Caco-2 (cell line): ENCODE data around the gene RSU1. TPM values are rescaled to one million over a fixed set of nuclear protein-coding genes. Genes with fewer than 3 reads are reported as not detected.

ENCODE experiments used
- BruUV-seq: library from RNA; stranded (reverse); fragments of 400-500 nt; replicated peaks from 2 replicates; lab custom pipeline; 2021; lab: Mats Ljungman, UMichigan
- CTCF ChIA-PET: fragments of 300-600 bp; sonication (Branson Sonifier 250); formaldehyde crosslinking; loops from one replicate; lab custom pipeline; 2022; ENCODE audit warnings: antibody characterized with exemption; lab: Charles Lee
- POLR2A ChIA-PET: fragments of 300-600 bp; sonication (Branson Sonifier 250); formaldehyde crosslinking; loops from one replicate; lab custom pipeline; 2022; ENCODE audit warnings: antibody characterized with exemption; lab: Charles Lee
- DNase-seq, 2 experiments: peaks; one replicate each; pipeline versions ENCODE4 v3.0.0 to v3.0.0-alpha.2; 2020 to 2022
- H3K27me3 ChIP-seq: replicated peaks from 2 replicates; pipeline ENCODE4 v1.6.0; 2011; ENCODE audit warnings: low read length; ENCODE audit not compliant: control insufficient read depth, insufficient read depth
- H3K36me3 ChIP-seq: 2 replicates; pipeline ENCODE4 v1.5.1; 2011; ENCODE audit warnings: low read length; ENCODE audit not compliant: control insufficient read depth, insufficient read depth
- H3K4me1 ChIP-seq: fragments of 250-450 bp; sonication (Bioruptor Pico); 2 replicates; pipeline ENCODE4 v1.5.1; 2020; ENCODE audit warnings: mild to moderate bottlenecking
- H3K4me3 ChIP-seq: 2 replicates; pipeline ENCODE4 v1.5.1; 2011; ENCODE audit warnings: low read depth, mild to moderate bottlenecking, control low read depth, low read length
- H3K9me3 ChIP-seq: fragments of 250-450 bp; sonication (Bioruptor Pico); 2 replicates; pipeline ENCODE4 v1.5.1; 2020; ENCODE audit warnings: mild to moderate bottlenecking, moderate library complexity
- H3K27ac Mint-ChIP-seq: one replicate; pipeline ENCODE4 v1.8.0; 2022; ENCODE audit warnings: mixed read lengths; ENCODE audit not compliant: unreplicated experiment
- H3K27me3 Mint-ChIP-seq: one replicate; pipeline ENCODE4 v1.8.0; 2022; ENCODE audit warnings: mixed read lengths; ENCODE audit not compliant: insufficient read depth, unreplicated experiment
- H3K36me3 Mint-ChIP-seq: one replicate; pipeline ENCODE4 v1.8.0; 2022; ENCODE audit warnings: mild to moderate bottlenecking, mixed read lengths; ENCODE audit not compliant: insufficient read depth, unreplicated experiment
- H3K4me1 Mint-ChIP-seq: one replicate; pipeline ENCODE4 v1.8.0; 2022; ENCODE audit warnings: low read depth, mixed read lengths; ENCODE audit not compliant: unreplicated experiment
- H3K4me3 Mint-ChIP-seq: one replicate; pipeline ENCODE4 v1.8.0; 2022; ENCODE audit warnings: mild to moderate bottlenecking, moderate library complexity, mixed read lengths; ENCODE audit not compliant: unreplicated experiment
- H3K9me3 Mint-ChIP-seq: one replicate; pipeline ENCODE4 v1.8.0; 2022; ENCODE audit warnings: mixed read lengths; ENCODE audit not compliant: unreplicated experiment
- CTCF ChIP-seq, 2 experiments: fragments of 200-600 bp in 1 of 2; IDR thresholded peaks; 1 replicate in 1 of 2; 2 replicates in 1 of 2; pipeline versions ENCODE4 v1.5.1 to v1.8.0; 2011 to 2022; ENCODE audit warnings: antibody characterized with exemption in 1 of 2, control low read depth in 1 of 2, inconsistent platforms in 1 of 2, low read depth in 1 of 2, low read length in 1 of 2, mild to moderate bottlenecking in 1 of 2, moderate library complexity in 1 of 2; ENCODE audit not compliant: insufficient read depth in 1 of 2, severe bottlenecking in 1 of 2, unreplicated experiment in 1 of 2
- intact Hi-C: fragments of 100-400 bp; cut with micrococcal nuclease; formaldehyde crosslinking; loops from one replicate; pipeline ENCODE4 v1.10.0; 2022; ENCODE audit not compliant: unreplicated experiment
- total RNA-seq: library from RNA; stranded (reverse); gene quantifications from 2 replicates; pipeline ENCODE4 v1.2.3, GENCODE V29; 2022

The RSU1 gene
- total RNA-seq, 1 experiment from 2014 or later: 62.0 TPM

DNA sequence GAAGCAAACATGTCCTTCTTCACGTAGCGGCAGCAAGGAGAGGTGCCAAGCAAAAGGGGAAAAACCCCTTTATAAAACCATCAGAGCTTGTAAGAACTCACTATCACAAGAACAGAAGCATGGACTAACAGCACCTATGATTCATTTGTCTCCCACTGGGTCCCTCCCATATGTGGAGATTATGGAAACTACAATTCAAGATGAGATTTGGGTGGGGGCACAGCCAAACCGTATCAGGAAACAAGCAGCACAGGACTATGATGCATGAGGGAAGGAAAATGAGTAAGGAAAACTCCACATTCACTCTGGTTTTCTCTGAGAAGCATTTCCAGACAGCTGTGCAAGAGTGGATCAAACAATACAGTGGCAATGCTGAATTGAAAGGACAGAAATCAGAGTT lies 81.6 kb downstream of the RSU1 start:
- no peak overlapping the region for H3K4me3 ChIP-seq
- DNase-seq: no peak
- no peaks in the 10 kb centered on the region for H3K4me1 Mint-ChIP-seq
- no peak overlapping the region for H3K4me3 Mint-ChIP-seq
- H3K4me1 ChIP-seq: no peaks in the 10 kb centered on the region
- intact Hi-C loops: no loop called here
- H3K9me3 Mint-ChIP-seq: peaks cover 28% of the 10 kb centered on the region
- POLR2A ChIA-PET: no interaction called here
- peaks cover 19% of the 10 kb centered on the region; the same call in 1 of the 2 replicates for H3K9me3 ChIP-seq
- no peaks in the 10 kb centered on the region for H3K27me3 ChIP-seq
- H3K36me3 Mint-ChIP-seq: peaks cover 21% of the 10 kb centered on the region
- no peak overlapping the region for H3K27ac Mint-ChIP-seq
- no peaks in the 10 kb centered on the region for H3K36me3 ChIP-seq
- CTCF ChIA-PET: no interaction called here
- H3K27me3 Mint-ChIP-seq: no peaks in the 10 kb centered on the region
- no peak for TF ChIP-seq CTCF (IDR thresholded peaks at IDR 0.05; ENCODE audit: insufficient read depth in 1 of 2, low read depth in 1 of 2, low read length in 1 of 2, severe bottlenecking in 1 of 2, unreplicated experiment in 1 of 2)
- BruUV-seq: no TSS peak

DNA sequence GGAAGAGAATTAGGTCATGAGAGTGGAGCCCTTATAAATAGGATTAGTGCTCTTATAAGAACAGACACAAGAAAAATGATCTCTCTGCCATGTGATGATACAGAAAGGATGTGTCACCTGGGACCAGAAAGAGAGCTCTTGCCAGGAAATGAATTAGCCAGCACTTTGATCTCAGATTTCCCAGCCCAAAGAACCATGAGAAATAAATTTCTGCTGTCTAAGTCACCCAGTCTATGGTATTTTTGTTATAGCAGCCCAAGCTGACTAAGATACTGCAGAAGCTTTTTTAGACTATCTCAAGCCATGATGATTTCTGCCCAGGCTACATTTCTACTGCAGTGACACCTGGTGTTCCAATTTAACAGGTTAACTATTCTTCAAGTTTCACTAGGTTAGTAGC lies 84.8 kb downstream of the RSU1 start:
- ChIA-PET CTCF (interaction anchor here (0.8 kb wide), 1 partner anchor 830 kb away, joined by 6 read pairs; no protein-coding TSS in a partner anchor), POLR2A (no interaction called here)
- H3K9me3 ChIP-seq: peaks cover 9% of the 10 kb centered on the region; the same call in 1 of the 2 replicates
- Mint-ChIP-seq H3K9me3 (peaks cover 21% of the 10 kb centered on the region), H3K4me1 (no peaks in the 10 kb centered on the region), H3K27me3 (no peaks in the 10 kb centered on the region), H3K36me3 (peaks cover 20% of the 10 kb centered on the region), H3K27ac (no peak overlapping the region), H3K4me3 (no peak overlapping the region)
- no peak for DNase-seq
- H3K36me3 ChIP-seq: no peaks in the 10 kb centered on the region
- H3K4me1 ChIP-seq: no peaks in the 10 kb centered on the region
- no TSS peak for BruUV-seq
- H3K27me3 ChIP-seq: no peaks in the 10 kb centered on the region
- no peak overlapping the region for H3K4me3 ChIP-seq
- TF ChIP-seq CTCF (IDR thresholded peaks at IDR 0.05; ENCODE audit: insufficient read depth in 1 of 2, low read depth in 1 of 2, low read length in 1 of 2, severe bottlenecking in 1 of 2, unreplicated experiment in 1 of 2): no peak
- intact Hi-C loops: no loop called here

DNA sequence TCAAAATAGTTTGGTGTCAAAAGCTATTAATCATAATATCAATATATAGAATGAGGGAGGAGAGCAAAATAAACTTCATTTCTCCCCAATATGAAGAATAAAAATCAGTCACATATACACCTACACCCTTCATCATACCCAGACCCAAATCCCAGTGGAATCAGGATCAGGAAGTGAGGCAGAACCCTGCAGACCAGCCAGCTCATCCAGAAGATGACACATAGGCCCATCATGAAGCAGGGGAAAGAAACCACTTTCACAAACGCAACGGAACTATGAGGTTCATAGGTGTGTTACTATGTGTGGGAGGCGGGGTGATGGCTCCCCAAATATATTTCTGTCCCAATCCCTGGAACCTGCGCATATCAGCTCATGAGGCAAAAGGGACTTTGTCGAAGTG lies 89.0 kb downstream of the RSU1 start:
- H3K36me3 ChIP-seq: no peaks in the 10 kb centered on the region
- BruUV-seq: no TSS peak
- no peaks in the 10 kb centered on the region for H3K27me3 ChIP-seq
- TF ChIP-seq CTCF (IDR thresholded peaks at IDR 0.05; ENCODE audit: insufficient read depth in 1 of 2, low read depth in 1 of 2, low read length in 1 of 2, severe bottlenecking in 1 of 2, unreplicated experiment in 1 of 2): no peak
- no peak overlapping the region for H3K27ac Mint-ChIP-seq
- peaks cover 3% of the 10 kb centered on the region; the same call in 1 of the 2 replicates for H3K9me3 ChIP-seq
- H3K4me3 ChIP-seq: no peak overlapping the region
- no peak for DNase-seq
- POLR2A ChIA-PET: no interaction called here
- intact Hi-C loops: no loop called here
- H3K4me1 ChIP-seq: no peaks in the 10 kb centered on the region
- H3K4me1 Mint-ChIP-seq: no peaks in the 10 kb centered on the region
- H3K27me3 Mint-ChIP-seq: no peaks in the 10 kb centered on the region
- H3K4me3 Mint-ChIP-seq: no peak overlapping the region
- no peaks in the 10 kb centered on the region for H3K36me3 Mint-ChIP-seq
- CTCF ChIA-PET: interaction anchor here (0.6 kb wide), 1 partner anchor 1091 kb away, joined by 4 read pairs; no protein-coding TSS in a partner anchor
- no peaks in the 10 kb centered on the region for H3K9me3 Mint-ChIP-seq
